Dermis lymphatic vessel endothelial cell (primary cell): ENCODE results near the gene OR2L3. TPM values are rescaled to one million over a fixed set of nuclear protein-coding genes. Genes with fewer than 3 reads are reported as not detected.

Source experiments
- total RNA-seq: library from RNA; depleted of rRNA; stranded (reverse); fragments of >200 nt; gene quantifications from 2 replicates; pipeline ENCODE4 v1.2.1, GENCODE V29; 2014

Gene OR2L3, protein sequence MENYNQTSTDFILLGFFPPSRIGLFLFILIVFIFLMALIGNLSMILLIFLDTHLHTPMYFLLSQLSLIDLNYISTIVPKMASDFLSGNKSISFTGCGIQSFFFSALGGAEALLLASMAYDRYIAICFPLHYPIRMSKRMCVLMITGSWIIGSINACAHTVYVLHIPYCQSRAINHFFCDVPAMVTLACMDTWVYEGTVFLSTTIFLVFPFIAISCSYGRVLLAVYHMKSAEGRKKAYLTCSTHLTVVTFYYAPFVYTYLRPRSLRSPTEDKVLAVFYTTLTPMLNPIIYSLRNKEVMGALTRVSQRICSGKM
- total RNA-seq = not detected in 2 replicates

DNA sequence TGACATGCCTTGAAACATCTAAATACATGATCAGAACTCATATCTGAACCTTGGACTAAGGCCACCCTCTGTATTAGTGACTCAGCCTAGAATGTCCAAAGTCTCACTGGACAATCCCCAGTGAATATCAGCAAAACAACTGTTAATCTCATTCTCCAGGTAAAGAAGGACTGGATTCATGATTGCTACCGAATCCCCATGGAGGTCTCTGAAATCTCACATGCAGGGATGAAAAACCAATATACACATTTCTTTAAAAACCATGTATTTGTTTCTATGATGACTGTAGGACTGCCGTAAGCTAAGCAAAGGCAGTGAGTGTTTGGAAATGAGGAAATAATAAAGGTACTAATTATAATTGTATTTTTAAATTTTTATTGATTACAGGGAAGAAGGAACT is at the start of gene OR2L3:
Gene OR2L3, plus strand, starts transcription at position 301 of the 400 bp plus-strand sequence. CDS start 13,846 bp downstream, outside the sequence.

GRCh38 chr1:248013229-248013710 is 33.4 kb upstream of the OR2L3 start, which contains the start of gene OR2L5:
Gene OR2L5 (plus strand): TSS chr1:248013660. CDS start chr1:248021948, 8,288 bp downstream.

DNA sequence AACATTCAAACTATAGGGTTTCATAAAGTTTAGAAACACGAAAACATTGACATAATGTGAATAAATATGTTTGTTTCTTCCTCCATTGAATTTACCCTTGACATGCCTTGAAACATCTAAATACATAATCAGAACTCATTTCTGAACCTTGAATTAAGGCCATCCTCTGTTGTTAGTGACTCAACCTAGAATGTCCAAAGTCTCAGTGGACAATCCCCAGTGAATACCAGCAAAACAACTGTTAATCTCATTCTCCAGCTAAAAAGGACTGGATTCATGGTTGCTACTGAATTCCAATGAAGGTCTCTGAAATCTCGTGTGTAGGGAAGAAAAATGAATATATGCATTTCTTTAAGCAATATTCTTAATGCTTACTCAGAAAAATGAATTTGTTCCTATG is 16.9 kb upstream of the OR2L3 start, which contains the start of gene OR2L2:
Gene OR2L2, plus strand, starts transcription at position 301 of the 400 bp plus-strand sequence. CDS start 8,198 bp downstream, outside the sequence.

DNA sequence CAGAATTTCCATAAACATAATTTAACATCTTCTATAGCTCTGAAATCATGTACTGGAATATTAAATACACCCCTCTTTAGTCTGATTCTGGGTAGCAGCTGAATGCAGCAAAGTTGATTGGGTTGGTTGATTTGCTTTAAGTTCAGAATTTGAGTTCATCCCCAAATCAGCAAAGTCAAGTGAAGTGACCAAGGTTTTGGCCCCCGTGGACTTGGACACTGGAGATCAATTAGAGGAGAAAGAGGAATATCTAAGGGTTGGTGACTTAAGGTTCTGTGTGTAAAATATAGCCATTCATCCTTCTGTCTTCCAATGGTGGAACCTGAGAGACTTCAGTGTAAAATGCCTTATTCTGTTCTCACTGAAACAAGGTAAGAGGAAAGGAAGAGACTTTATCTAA is 48.2 kb downstream of the OR2L3 start, which contains the start of gene OR2L13:
Gene OR2L13, plus strand, starts transcription at position 301 of the 400 bp plus-strand sequence. CDS start 4,192 bp downstream, outside the sequence.

Other genes with a start within 250 kb of the OR2L3 start
- not detected in 2 replicates for gene OR14A16, start 222.7 kb upstream of the OR2L3 start, total RNA-seq
- gene OR11L1, start 204.9 kb upstream of the OR2L3 start, total RNA-seq = not detected in 2 replicates
- gene TRIM58, start 189.6 kb upstream of the OR2L3 start, total RNA-seq = 0.33 and 0.43 TPM in 2 replicates
- gene OR2W3, start 151.2 kb upstream of the OR2L3 start, total RNA-seq = 0.09 and 0.33 TPM in 2 replicates
- not detected in 2 replicates for gene OR2T8, start 126.6 kb upstream of the OR2L3 start, total RNA-seq
- not detected in 2 replicates for gene OR2AJ1, start 121.9 kb upstream of the OR2L3 start, total RNA-seq
- not detected in 2 replicates for gene OR2L8, start 98.0 kb upstream of the OR2L3 start, total RNA-seq
- gene OR2AK2, start 81.6 kb upstream of the OR2L3 start, total RNA-seq = not detected in 2 replicates
- gene OR2L5, start 33.2 kb upstream of the OR2L3 start, total RNA-seq = not detected in 2 replicates
- gene OR2L2, start 16.8 kb upstream of the OR2L3 start, total RNA-seq = not detected in 2 replicates
- not detected in 2 replicates for gene OR2L13, start 48.3 kb downstream of the OR2L3 start, total RNA-seq
- not detected in 2 replicates for gene OR2M5, start 98.3 kb downstream of the OR2L3 start, total RNA-seq
- not detected in 2 replicates for gene OR2M2, start 128.0 kb downstream of the OR2L3 start, total RNA-seq
- gene OR2M3, start 150.4 kb downstream of the OR2L3 start, total RNA-seq = not detected in 2 replicates
- gene OR2M4, start 184.6 kb downstream of the OR2L3 start, total RNA-seq = not detected in 2 replicates
- not detected in 2 replicates for gene OR2T33, start 231.1 kb downstream of the OR2L3 start, total RNA-seq